Naive thymus-derived CD4-positive, alpha-beta T cell (primary cell): ENCODE results near the gene ZYG11A. TPM values are rescaled to one million over a fixed set of nuclear protein-coding genes. Genes with fewer than 3 reads are reported as not detected.

ENCODE experiments used
- ATAC-seq: fragments of 150-1000 bp; cut with Tn5 transposase; 2 replicates; pipeline ENCODE4 v1.10.0; 2021; ENCODE audit warnings: mild to moderate bottlenecking, moderate library complexity
- CTCF ChIA-PET: fragments of 350-600 bp; sonication (Branson Sonifier 250); formaldehyde crosslinking; loops from one replicate; lab custom pipeline; 2021; ENCODE audit warnings: antibody characterized with exemption; lab: Charles Lee
- POLR2A ChIA-PET: fragments of 350-600 bp; sonication (Branson Sonifier 250); formaldehyde crosslinking; loops from one replicate; lab custom pipeline; 2021; ENCODE audit warnings: antibody characterized with exemption, inconsistent platforms; lab: Charles Lee
- DNase-seq, 9 donors: peaks; one replicate each; pipeline versions ENCODE4 v3.0.0 to v3.0.0-alpha.2; 2020 to 2022; ENCODE audit warnings: mixed read lengths in 1 of 9
- H3K27ac ChIP-seq: one replicate; pipeline ENCODE4 v1.7.0; 2013; ENCODE audit warnings: mild to moderate bottlenecking, low read depth, low read length, moderate library complexity
- H3K27me3 ChIP-seq, 2 donors: one replicate each; pipeline ENCODE4 v1.7.0; 2013; ENCODE audit warnings: low read length in 2 of 2, mild to moderate bottlenecking in 2 of 2, moderate library complexity in 2 of 2; ENCODE audit not compliant: control insufficient read depth in 2 of 2, insufficient read depth in 2 of 2
- H3K36me3 ChIP-seq, 3 experiments: 1 replicate in 2 of 3; 2 replicates in 1 of 3; pipeline ENCODE4 v1.7.0; 2013; ENCODE audit warnings: low read length in 3 of 3, mild to moderate bottlenecking in 3 of 3, moderate library complexity in 1 of 3; ENCODE audit not compliant: insufficient read depth in 3 of 3, control insufficient read depth in 2 of 3
- H3K4me1 ChIP-seq, 2 donors: one replicate each; pipeline ENCODE4 v1.7.0; 2013; ENCODE audit warnings: low read length in 2 of 2, mild to moderate bottlenecking in 2 of 2, moderate library complexity in 1 of 2; ENCODE audit not compliant: control insufficient read depth in 2 of 2, insufficient read depth in 2 of 2
- H3K4me3 ChIP-seq: 2 replicates; pipeline ENCODE4 v1.7.0; 2013; ENCODE audit warnings: mild to moderate bottlenecking, low read length
- H3K9me3 ChIP-seq, 3 experiments: 1 replicate in 2 of 3; 2 replicates in 1 of 3; pipeline ENCODE4 v1.7.0; 2013; ENCODE audit warnings: low read length in 3 of 3; ENCODE audit not compliant: control insufficient read depth in 2 of 3
- H3K27ac Mint-ChIP-seq, 9 donors: one replicate each; pipeline ENCODE4 v1.8.0; 2020 to 2022; ENCODE audit warnings: mixed read lengths in 9 of 9, mild to moderate bottlenecking in 8 of 9, moderate library complexity in 5 of 9, inconsistent platforms in 2 of 9
- H3K27me3 Mint-ChIP-seq, 5 donors: one replicate each; pipeline ENCODE4 v1.8.0; 2021 to 2022; ENCODE audit warnings: mixed read lengths in 5 of 5, mild to moderate bottlenecking in 1 of 5
- H3K36me3 Mint-ChIP-seq, 5 donors: one replicate each; pipeline ENCODE4 v1.8.0; 2020 to 2022; ENCODE audit warnings: mixed read lengths in 5 of 5, mild to moderate bottlenecking in 3 of 5, inconsistent platforms in 1 of 5
- H3K4me1 Mint-ChIP-seq, 7 donors: one replicate each; pipeline ENCODE4 v1.8.0; 2020 to 2022; ENCODE audit warnings: mixed read lengths in 7 of 7, mild to moderate bottlenecking in 3 of 7, inconsistent platforms in 1 of 7
- H3K4me3 Mint-ChIP-seq, 10 donors: one replicate each; pipeline ENCODE4 v1.8.0; 2020 to 2022; ENCODE audit warnings: mild to moderate bottlenecking in 10 of 10, mixed read lengths in 10 of 10, moderate library complexity in 6 of 10, inconsistent platforms in 2 of 10
- H3K9me3 Mint-ChIP-seq, 11 donors: one replicate each; pipeline ENCODE4 v1.8.0; 2020 to 2022; ENCODE audit warnings: mixed read lengths in 11 of 11, mild to moderate bottlenecking in 4 of 11, inconsistent platforms in 1 of 11, moderate library complexity in 1 of 11
- intact Hi-C, 2 donors: fragments of 100-400 bp; cut with micrococcal nuclease; formaldehyde crosslinking; loops; one replicate each; pipeline ENCODE4 v1.15.1; 2023
- polyA plus RNA-seq, 2 donors: library from polyadenylated mRNA; unstranded; fragments of 300-500 nt; fragmentation: Illumina TruSeq; gene quantifications; one replicate each; pipeline ENCODE4 v1.2.3, GENCODE V29; 2021
- total RNA-seq, 6 experiments: library from RNA in 5 of 6; stranded (reverse) in 5 of 6; gene quantifications; 1 replicate in 5 of 6; 2 replicates in 1 of 6; pipeline ENCODE4 v1.2.3 and lab custom pipeline; 2021 to 2026

The ZYG11A gene
- total and polyA plus RNA-seq, 7 experiments from 2014 or later = 0.07 to 0.27 (median 0.12) TPM; not detected in 4

DNA sequence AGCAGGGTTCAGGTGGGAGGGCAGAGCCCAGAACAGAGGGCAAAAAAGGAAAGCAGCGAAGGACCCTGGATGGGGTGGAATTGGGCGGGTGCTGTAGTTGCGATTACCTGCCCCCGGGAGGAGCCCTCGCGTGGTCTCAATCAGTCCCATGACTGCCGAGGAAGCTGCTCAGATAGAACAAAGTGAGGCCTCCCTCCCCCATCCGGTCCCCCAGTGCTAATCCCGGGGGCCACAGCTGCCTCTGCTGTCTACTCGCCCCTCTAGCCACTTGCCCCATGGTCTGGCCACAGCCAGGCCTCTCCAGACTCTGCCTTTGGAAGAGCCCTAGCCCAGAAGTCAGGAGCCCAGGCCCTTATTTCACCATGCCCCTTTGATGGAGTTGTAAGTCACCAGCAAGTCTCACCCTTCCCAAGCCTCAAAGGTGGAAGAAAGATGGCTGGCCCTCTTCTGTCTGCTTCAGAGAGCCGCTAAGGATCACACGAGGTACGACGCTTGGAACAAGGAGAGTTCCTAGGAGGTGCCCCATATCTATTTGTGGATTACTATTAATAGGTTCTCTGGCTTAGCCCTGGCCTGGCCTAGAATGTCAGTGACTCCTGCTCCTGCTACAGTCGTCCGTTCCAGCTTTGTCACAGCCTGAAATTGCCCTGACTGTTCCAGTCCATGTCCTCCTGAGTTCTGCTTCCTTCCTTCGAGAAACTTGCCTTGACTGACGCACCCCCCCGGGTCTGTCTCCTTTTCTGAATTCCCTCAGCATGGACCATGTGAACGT lies 62.6 kb downstream of the ZYG11A start:
- H3K4me3 Mint-ChIP-seq = no peak overlapping the region
- CTCF ChIA-PET = interaction anchor here (1.0 kb wide), 1 partner anchor 14 kb away, joined by 3 read pairs; no protein-coding TSS in a partner anchor

DNA sequence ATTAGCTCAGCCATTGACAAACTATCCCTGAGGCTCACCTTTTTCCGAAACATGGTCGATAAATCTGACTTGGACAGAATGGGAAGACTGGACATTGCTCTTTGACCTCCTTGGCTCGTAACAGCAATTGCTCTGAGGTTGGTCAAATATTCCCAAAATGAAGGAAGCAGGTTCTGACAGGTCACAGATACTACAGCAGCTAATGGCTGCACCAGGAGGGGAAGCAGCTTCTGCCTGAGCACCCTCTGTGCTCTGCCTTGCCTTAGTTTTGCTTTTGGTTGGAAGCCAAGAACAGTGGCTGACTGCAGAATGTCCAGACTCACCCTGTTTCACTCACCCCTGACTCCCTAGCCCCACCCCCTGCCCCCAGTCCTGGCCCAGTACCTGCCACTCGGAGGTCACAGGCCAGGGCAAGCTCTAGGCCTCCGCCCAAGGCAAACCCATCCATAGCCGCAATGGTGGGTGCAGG lies 63.6 kb downstream of the ZYG11A start:
- Mint-ChIP-seq H3K9me3 (no peaks in the 10 kb centered on the region), H3K36me3 (peaks cover 0 to 37% (median 5%) of the 10 kb centered on the region in 5 donors), H3K4me3 (no peak overlapping the region), H3K27me3 (no peaks in the 10 kb centered on the region), H3K4me1 (peaks cover 0 to 7% (median 0%) of the 10 kb centered on the region in 7 donors), H3K27ac (no peak overlapping the region)
- no peak overlapping the region for H3K4me3 ChIP-seq
- H3K27me3 ChIP-seq = no peaks in the 10 kb centered on the region
- ChIA-PET CTCF (no interaction called here), POLR2A (interaction anchor here (0.6 kb wide), 1 partner anchor 41 kb away, joined by 6 read pairs; no protein-coding TSS in a partner anchor)
- no peaks in the 10 kb centered on the region for H3K9me3 ChIP-seq
- DNase-seq = no peak
- no peak overlapping the region for H3K27ac ChIP-seq
- no peaks in the 10 kb centered on the region for H3K4me1 ChIP-seq
- peaks cover 0 to 26% (median 0%) of the 10 kb centered on the region in 3 experiments for H3K36me3 ChIP-seq
- intact Hi-C loops = no loop called here
- no peak for ATAC-seq

More for the DNA sequence above, 62.6 kb downstream of the ZYG11A start:
- Mint-ChIP-seq H3K9me3 (no peaks in the 10 kb centered on the region), H3K27ac (peak overlapping the region in 2 of 9 donors; percentile 22 to 66), H3K27me3 (no peaks in the 10 kb centered on the region), H3K4me1 (peaks cover 0 to 7% (median 0%) of the 10 kb centered on the region in 7 donors), H3K36me3 (peaks cover 0 to 33% (median 5%) of the 10 kb centered on the region in 5 donors)
- Histone ChIP-seq H3K27me3 (no peaks in the 10 kb centered on the region), H3K4me1 (no peaks in the 10 kb centered on the region), H3K36me3 (peaks cover 0 to 25% (median 0%) of the 10 kb centered on the region in 3 experiments), H3K4me3 (no peak overlapping the region), H3K27ac (no peak overlapping the region), H3K9me3 (no peaks in the 10 kb centered on the region)
- POLR2A ChIA-PET = interaction anchor here (0.5 to 0.6 kb wide), 2 partner anchors 17 to 22 kb away, joined by 4 to 5 read pairs; no protein-coding TSS in a partner anchor
- DNase-seq (peak in 6 of 9 donors; percentile 25 to 36 (median 30)), ATAC-seq (peak; percentile 71)
- intact Hi-C loops = loop anchor here (1.0 kb wide), 2 partner anchors 65 to 277 kb away; no protein-coding TSS in a partner anchor

DNA sequence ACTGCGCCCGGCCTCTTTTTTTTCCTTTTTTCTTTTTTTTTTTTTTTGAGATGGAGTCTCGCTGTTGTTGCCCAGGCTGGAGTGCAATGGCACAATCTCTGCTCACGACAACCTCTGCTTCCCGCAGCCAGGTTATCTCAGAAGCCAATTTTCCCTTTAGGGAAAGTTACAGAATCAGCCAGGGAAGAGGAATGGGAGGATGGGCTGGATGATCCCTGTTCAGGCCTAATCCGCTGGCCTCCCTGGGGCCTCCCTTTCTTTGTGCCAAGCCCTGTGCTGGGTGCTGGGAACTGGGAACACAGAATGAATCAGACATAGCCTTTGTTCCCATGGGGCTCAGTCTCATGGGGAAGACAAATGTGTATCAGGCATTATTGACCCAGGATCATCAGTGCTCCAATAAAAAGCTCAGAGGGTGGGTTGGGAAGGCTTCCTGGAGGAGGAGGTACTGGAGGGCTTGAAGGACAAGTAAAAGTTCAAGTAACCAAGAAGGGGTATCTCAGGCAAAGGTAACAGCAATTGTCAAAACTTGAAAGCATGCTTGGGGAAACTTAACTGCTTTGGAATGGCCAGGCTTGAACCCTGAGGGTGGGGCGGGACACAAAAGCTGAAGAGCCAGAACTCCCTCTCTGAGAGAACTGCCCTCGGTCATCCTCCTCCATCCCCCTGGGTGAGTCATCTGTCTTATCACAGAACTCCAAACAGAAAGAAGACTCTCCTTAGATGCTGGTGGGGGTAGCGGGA lies 64.7 kb downstream of the ZYG11A start:
- H3K27ac ChIP-seq = no peak overlapping the region
- intact Hi-C loops = no loop called here
- no peak for DNase-seq
- H3K4me3 Mint-ChIP-seq = no peak overlapping the region
- H3K27me3 Mint-ChIP-seq = no peaks in the 10 kb centered on the region
- peaks cover 0 to 37% (median 5%) of the 10 kb centered on the region in 5 donors for H3K36me3 Mint-ChIP-seq
- peaks cover 0 to 35% (median 0%) of the 10 kb centered on the region in 3 experiments for H3K36me3 ChIP-seq
- H3K27ac Mint-ChIP-seq = no peak overlapping the region
- ChIA-PET CTCF (interaction anchor here (0.7 kb wide), 1 partner anchor 15 kb away, joined by 3 read pairs; no protein-coding TSS in a partner anchor), POLR2A (no interaction called here)
- no peaks in the 10 kb centered on the region for H3K27me3 ChIP-seq
- peaks cover 0 to 7% (median 0%) of the 10 kb centered on the region in 7 donors for H3K4me1 Mint-ChIP-seq
- no peaks in the 10 kb centered on the region for H3K9me3 ChIP-seq
- H3K9me3 Mint-ChIP-seq = no peaks in the 10 kb centered on the region
- H3K4me3 ChIP-seq = no peak overlapping the region
- H3K4me1 ChIP-seq = no peaks in the 10 kb centered on the region
- no peak for ATAC-seq

DNA sequence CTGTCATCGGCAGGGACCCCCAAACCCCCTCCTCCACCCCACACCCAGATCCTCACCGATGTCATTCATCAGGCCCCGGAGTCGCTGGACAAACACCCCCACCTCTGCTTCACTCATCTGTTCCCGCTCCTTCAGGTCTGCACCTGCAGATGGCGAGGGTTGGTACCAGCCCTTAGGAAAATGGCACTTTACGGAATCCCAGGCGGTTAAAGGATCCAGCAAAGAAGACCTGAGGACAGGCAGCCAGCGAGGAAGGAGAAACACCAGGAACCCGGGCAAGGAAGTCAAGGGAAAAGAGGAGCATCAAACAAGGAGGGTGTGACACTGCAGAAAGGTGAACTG lies 65.2 kb downstream of the ZYG11A start:
- Mint-ChIP-seq H3K27me3 (no peaks in the 10 kb centered on the region), H3K4me3 (no peak overlapping the region), H3K36me3 (peaks cover 0 to 37% (median 5%) of the 10 kb centered on the region in 5 donors), H3K27ac (no peak overlapping the region), H3K9me3 (no peaks in the 10 kb centered on the region), H3K4me1 (peaks cover 0 to 7% (median 0%) of the 10 kb centered on the region in 7 donors)
- no peaks in the 10 kb centered on the region for H3K4me1 ChIP-seq
- no peaks in the 10 kb centered on the region for H3K27me3 ChIP-seq
- H3K4me3 ChIP-seq = no peak overlapping the region
- DNase-seq (no peak), ATAC-seq (no peak)
- no peak overlapping the region for H3K27ac ChIP-seq
- H3K9me3 ChIP-seq = no peaks in the 10 kb centered on the region
- CTCF ChIA-PET = no interaction called here
- intact Hi-C loops = no loop called here
- H3K36me3 ChIP-seq = peaks cover 0 to 35% (median 0%) of the 10 kb centered on the region in 3 experiments
- POLR2A ChIA-PET = no interaction called here

DNA sequence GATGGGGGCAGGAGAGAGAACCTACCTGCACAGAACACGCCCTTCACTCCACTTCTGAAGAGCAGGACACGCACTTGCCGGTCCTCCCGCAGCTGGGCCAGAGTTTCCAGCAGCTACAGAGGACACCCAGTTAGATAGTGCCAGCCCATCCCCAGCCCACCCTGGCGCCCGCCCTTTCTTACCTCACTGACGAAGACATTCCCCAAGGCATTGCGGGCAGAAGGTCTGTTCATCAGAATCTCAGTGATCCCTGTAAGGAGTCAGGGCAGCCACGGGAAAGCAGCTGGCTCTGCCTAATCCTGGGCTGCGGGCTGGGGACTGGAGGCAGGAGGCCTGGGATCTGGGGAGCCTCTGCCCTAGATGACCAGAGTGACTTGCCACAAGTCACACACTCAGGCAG lies 69.0 kb downstream of the ZYG11A start:
- H3K36me3 Mint-ChIP-seq = peaks cover 0 to 28% (median 5%) of the 10 kb centered on the region in 5 donors
- no peak for DNase-seq
- intact Hi-C loops = no loop called here
- H3K4me1 Mint-ChIP-seq = peaks cover 0 to 12% (median 2%) of the 10 kb centered on the region in 7 donors
- Histone ChIP-seq H3K36me3 (peaks cover 0 to 32% (median 3%) of the 10 kb centered on the region in 3 experiments), H3K9me3 (no peaks in the 10 kb centered on the region), H3K4me3 (no peak overlapping the region), H3K4me1 (no peaks in the 10 kb centered on the region), H3K27ac (no peak overlapping the region), H3K27me3 (no peaks in the 10 kb centered on the region)
- no peak overlapping the region for H3K4me3 Mint-ChIP-seq
- H3K9me3 Mint-ChIP-seq = no peaks in the 10 kb centered on the region
- ChIA-PET POLR2A (no interaction called here), CTCF (interaction anchor here (1.3 kb wide), 1 partner anchor 9 kb away, joined by 3 read pairs; no protein-coding TSS in a partner anchor)
- H3K27me3 Mint-ChIP-seq = no peaks in the 10 kb centered on the region
- ATAC-seq = no peak
- H3K27ac Mint-ChIP-seq = no peak overlapping the region

DNA sequence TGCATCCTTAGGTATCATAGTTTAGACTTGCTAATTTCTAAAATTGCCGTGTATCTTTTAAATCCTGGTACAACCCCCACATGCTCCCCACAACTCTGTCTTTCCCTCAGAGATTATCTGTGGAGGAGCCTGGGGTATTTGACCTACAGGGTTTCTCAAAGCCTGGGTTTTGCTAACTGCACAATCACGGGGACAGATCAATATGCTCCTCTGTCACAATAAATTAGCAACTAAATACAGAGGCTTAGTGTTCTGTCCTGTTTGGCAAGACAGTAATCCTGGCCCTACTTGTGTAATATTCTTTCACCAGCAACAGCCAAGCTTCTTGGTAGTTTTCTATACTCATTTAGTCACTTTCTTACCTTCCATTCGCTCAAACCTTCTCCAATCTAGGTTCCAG lies 70.5 kb downstream of the ZYG11A start:
- Histone ChIP-seq H3K9me3 (no peaks in the 10 kb centered on the region), H3K36me3 (peaks cover 0 to 26% (median 3%) of the 10 kb centered on the region in 3 experiments), H3K27me3 (no peaks in the 10 kb centered on the region), H3K4me3 (no peak overlapping the region), H3K27ac (no peak overlapping the region), H3K4me1 (no peaks in the 10 kb centered on the region)
- DNase-seq = no peak
- H3K27me3 Mint-ChIP-seq = no peaks in the 10 kb centered on the region
- no peaks in the 10 kb centered on the region for H3K9me3 Mint-ChIP-seq
- ChIA-PET CTCF (no interaction called here), POLR2A (no interaction called here)
- peaks cover 0 to 12% (median 5%) of the 10 kb centered on the region in 7 donors for H3K4me1 Mint-ChIP-seq
- intact Hi-C loops = no loop called here
- no peak overlapping the region for H3K4me3 Mint-ChIP-seq
- H3K36me3 Mint-ChIP-seq = peaks cover 0 to 21% (median 5%) of the 10 kb centered on the region in 5 donors
- ATAC-seq = no peak
- H3K27ac Mint-ChIP-seq = no peak overlapping the region
